Breast epithelium (tissue), 3 donors: ENCODE data around the gene METTL17.

Experiments
- CTCF ChIP-seq, 3 donors: fragments of 450-650 bp; IDR thresholded peaks; one replicate each; pipeline ENCODE4 v1.5.1; 2016 to 2017; ENCODE audit warnings: antibody characterized with exemption in 3 of 3, mild to moderate bottlenecking in 3 of 3, moderate library complexity in 3 of 3
- POLR2A ChIP-seq: fragments of 450-650 bp; IDR thresholded peaks from one replicate; pipeline ENCODE4 v1.6.1; 2016; ENCODE audit warnings: antibody characterized with exemption, mild to moderate bottlenecking, moderate library complexity
- POLR2AphosphoS5 ChIP-seq, 3 donors: sonication (generic); formaldehyde crosslinking; IDR thresholded peaks; one replicate each; pipeline ENCODE4 v1.6.1; 2017; ENCODE audit warnings: antibody characterized with exemption in 3 of 3

- TF ChIP-seq POLR2A (no peak), CTCF (IDR thresholded peaks at IDR 0.05) (no peak), POLR2AphosphoS5 (IDR thresholded peaks at IDR 0.05) (no peak)
These were observed 351 bp upstream of the METTL17 start for GRCh38 chr14:20989471-20989786.
